HG02798 (cell line): ENCODE data around the gene EIPR1.
A peak's percentile ranks its signal among the peaks of the same experiment; 100 is the strongest.

Source experiments
- ATAC-seq: cut with Tn5 transposase; IDR thresholded peaks from one replicate; pipeline ENCODE4 v1.9.1; 2021; ENCODE audit warnings: mild to moderate bottlenecking; ENCODE audit not compliant: unreplicated experiment, poor library complexity

EIPR1 gene

DNA sequence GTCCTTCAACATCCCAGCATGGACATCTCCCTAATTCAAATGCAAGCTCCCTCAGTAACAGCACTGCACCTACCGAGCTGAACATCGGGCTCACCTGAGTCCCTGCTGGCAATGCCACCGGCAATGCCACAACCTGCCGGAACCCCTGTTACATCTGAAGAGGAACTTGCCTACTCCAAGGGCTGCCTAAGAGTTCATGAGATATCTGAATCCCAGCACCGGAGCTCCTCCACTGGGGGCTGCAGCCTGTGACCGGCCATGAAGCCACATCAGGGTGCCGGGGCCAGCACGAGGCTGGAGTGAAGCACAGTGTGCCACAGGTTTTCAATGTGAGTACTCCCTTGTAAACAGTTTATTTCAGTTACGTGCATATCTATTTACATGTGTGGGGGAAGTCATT lies 152.9 kb downstream of the EIPR1 start:
- no peak for ATAC-seq

DNA sequence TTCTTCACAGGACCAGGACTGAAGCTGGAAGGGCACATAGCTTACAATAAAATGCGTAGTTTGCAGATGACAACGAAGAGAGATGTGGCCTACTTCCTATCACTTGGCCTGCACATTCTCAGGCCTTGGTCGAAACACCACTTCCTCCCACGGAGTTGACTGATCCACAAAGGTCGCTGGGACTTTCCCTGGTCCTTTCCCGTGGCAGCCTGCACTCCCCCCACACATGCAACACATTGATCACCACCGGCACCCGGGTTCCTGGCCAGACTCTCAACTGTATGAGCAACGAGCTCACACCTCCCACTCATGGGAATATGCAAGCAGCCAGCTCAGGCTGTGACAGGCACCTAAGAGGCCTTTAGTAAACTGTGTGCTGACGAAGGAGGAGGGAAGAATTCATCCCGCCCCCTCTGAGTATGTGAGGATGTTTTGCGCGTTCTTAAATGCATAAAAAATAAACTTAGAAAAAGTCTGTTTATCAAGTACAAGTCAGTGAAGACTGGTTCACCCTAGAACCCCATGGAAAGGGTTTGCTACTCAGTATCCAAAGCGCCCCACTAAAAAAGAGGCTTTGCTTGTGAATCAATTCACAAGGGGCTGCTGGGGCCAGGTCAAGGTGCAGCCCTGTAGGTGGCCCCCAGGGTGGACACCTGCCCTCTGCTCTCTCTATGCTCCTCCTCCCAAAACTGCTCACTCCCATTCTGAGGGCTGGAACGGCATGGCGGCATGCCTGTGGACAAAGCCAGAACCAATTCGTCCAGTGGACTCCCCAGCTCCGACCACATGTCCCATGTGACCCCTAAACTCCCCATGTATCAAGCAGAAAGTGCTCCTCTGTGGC lies 154.3 kb downstream of the EIPR1 start:
- peak; percentile 94 for ATAC-seq

DNA sequence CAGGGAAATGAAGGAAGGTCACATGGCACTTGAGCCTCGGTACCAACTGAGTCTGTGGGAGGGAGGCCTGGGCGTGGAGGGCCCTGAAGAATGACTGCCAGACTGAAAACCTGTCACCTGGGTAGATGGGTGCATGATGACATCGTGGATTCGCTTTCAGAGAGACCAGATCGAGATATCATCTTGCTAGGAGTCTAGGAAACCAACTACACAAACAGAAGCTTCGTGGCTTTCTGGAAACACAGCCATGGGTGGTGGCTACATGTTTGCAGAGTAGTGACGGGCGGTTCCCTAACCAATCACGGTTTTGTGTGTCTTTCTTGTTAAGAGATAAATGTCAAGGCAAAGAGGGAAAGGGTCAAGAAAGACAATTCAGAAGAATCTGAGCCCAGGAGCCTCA lies 155.0 kb downstream of the EIPR1 start:
- ATAC-seq = peak; percentile 51

DNA sequence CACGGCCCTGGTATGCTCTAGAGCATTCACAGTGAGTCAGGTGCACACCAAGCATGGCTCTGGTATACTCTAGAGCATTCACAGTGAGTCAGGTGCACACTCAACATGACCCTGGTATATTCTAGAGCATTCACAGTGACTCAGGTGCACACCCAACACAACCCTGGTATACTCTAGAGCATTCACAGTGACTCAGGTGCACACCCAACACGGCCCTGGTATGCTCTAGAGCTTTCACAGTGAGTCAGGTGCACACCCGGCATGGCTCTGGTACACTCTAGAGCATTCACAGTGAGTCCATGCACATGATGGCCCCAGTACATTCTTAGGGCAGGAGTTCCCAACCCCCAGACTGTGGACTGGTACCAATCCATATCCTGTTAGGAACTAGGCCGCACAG lies 158.1 kb downstream of the EIPR1 start:
- no peak for ATAC-seq

DNA sequence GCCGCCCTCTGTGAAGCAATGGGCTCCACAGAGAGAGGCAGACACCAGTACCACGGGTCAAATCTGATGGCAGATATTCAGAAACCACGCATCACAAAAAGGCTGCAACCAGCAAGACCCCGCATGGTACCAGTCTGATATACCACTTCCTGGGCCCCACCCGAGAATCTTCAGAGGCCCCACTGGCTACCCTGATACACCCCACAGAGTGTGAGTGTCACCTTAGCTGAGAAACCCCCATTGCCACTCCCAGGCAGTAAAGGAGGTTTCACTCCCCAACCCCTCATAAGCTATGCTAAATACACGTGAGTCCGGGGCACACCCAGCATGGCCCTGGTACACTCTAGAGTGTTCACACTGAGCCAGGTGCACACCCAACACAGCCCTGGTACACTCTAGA lies 160.0 kb downstream of the EIPR1 start:
- no peak for ATAC-seq

DNA sequence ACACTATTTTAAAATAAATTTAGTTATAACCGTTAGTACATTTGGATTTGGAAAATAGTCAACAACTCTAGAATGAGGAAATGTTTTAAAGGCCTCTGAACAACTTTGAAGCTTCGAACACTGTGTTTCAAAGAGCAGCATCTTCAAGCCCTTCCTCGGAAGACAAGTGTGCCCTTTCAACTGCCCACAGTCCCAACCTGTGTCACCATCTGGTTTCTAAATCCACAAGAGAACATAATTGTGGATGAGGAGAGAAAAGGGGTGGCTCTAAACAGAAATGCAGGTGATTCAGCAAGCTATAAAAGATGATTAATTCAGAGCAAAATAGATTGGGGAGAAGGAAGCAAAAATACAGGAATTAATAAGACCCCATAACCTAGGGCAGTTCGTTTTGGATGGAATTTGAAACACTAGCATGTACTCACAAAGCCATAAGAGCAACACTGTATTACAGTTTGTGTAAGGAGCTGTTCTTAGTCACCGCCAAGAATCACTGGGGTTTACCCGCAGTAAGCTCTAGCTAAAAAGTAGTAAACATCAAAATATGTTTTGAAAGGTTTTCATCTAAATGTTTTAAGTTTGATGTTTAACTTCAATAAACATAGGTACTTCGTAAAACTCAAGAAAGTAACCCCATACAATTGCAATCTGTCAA lies 160.7 kb downstream of the EIPR1 start:
- ATAC-seq = no peak

DNA sequence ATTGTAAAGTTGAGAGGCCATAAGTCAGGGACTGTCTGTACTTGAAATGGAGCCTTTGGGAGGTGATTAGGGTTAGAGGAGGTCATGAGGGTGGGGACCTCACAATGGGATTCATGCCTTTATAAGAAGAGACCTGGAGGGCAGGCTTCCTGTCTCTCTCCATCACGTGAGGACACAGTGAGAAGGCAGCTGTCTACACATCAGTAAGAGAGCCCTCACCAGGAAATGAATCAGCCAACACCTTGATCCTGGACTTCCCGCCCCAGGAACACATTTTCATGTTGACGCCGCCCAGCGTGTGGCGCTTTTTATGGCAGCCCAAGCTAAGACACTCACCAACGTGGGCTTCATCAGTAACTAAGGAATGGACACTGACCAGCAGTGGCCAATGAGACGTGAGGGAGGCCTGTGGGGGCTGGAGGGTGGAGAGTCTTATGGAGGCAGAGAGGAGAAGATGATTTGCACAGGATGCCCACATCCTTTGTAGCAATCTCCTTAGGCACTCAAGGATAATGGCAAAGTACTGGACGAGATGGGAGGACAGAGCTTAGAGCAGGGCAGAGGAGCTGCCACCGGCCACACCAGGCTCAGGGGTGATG lies 162.7 kb downstream of the EIPR1 start:
- ATAC-seq = no peak

DNA sequence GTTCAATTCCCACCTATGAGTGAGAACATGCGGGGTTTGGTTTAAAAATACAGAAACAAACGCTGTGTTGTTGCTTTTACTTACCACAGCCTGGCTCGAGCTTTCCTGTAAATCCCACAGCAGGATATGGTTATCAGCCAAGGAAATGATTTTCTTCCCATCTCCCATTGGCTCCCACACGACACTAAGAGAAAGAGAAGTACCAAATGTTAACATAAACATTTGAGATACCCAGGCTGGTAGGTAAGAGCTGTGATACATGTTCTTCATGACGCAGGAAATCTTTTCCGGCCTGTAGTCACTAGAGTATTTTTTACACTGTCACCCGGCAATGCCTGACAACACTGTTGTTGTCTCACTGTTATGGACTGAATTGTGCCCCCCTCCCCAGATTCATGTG lies 163.6 kb downstream of the EIPR1 start:
- ATAC-seq = no peak

DNA sequence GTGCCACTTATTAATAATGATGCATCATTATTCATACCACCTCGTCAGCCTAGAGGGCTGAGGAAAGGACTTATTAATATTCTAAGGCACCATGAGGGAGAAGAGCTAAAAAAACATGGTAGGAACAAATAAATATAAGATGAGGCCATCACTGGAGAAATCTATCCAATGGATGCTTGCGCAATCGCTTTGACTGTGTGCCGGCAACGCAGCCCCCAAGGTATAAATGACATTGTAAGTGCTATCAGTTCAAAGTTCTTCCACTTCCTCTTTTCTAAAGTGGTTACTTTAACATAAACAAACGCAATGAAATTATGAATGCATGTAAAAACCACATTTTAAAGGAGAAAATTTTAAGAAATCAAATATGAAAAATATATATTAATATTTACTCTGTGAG lies 164.6 kb downstream of the EIPR1 start:
- ATAC-seq = no peak

DNA sequence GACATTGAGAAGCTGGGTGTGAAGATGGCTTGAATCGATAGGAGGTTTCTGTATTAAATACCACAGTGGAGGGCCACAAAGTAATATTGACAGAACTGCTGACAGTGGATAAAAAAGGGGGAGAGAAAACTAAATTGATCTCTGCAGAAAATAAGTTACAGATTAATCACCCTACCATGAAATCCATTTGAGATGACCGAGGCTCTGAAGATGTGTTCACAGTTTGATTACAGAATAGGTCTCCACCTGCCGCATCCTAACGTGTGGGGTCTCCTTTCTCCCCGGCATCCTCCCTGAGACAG lies 165.6 kb downstream of the EIPR1 start:
- ATAC-seq = no peak

DNA sequence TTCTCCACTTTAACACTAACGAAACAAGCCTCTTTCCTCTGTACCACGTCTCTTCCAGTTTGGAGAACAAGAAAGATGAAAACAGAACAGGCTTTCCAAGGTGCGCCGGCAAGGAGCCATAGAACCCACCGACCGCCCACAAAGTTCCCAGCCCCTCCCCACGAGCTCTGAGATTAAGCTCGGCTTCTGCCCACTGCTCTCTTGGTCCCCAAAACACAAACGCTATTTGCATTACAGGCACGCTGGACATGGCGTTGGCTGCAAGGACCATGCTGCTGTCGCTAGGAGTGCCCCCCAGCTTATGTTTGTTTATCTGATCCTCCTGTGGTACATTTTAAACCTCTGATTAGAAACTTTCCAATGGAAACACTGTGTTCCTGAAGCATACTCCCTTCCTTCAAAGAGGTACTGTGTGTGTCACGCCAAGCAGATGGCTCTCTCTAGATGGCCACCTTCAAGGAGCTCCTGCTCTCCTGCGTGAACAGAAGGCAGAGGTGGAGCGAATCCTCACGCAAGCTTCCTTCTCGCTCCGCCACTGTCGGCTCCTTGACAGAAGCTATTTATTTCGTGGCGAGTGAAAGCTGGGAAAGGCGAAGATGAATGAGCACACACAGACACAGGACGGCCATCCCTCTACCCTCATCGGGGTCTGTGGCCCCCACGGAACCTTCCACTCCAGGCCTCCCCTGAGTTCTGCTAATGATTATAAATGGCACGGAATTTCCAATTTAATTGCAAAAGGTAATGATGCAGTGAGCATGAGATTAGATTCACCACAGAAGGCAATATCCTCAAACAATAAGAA lies 166.2 kb downstream of the EIPR1 start:
- no peak for ATAC-seq

DNA sequence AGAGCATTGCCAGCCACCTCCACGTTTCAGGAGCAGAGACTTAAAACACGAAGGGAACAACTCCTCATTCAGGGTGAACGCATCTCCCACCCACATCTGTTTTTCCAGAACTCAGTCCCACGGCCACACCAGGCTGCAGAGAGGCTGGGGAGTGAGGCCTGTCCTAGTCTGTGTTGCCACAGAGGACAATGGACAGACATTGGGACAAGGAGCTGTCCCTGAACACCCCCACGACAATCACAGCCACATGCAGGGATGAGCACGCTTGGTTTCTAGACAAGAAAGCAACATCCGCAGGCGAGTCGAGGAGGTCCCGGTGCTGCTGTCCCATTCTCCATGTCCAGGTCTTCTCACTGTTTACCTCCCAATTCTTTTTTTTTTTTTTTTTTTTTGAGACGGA lies 167.4 kb downstream of the EIPR1 start:
- ATAC-seq = no peak

DNA sequence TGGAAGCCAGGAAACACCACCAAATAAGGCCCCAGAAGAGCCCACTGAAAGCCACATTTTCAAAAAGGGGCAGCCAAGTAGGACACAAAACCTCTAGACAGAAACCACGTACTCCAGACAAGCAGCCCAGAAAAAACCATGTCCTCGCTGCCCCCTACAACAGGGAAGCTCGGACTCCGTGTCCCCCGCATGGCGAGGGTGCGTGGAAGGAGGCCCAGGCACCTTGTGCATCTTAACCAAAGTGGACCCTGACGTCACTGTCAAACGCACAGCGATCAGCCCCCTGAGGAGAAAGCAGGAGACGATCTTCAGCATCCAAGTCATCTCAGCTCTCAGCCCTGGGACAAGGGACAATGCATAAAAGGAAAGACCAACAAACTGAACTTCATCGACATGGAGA lies 168.4 kb downstream of the EIPR1 start:
- no peak for ATAC-seq

DNA sequence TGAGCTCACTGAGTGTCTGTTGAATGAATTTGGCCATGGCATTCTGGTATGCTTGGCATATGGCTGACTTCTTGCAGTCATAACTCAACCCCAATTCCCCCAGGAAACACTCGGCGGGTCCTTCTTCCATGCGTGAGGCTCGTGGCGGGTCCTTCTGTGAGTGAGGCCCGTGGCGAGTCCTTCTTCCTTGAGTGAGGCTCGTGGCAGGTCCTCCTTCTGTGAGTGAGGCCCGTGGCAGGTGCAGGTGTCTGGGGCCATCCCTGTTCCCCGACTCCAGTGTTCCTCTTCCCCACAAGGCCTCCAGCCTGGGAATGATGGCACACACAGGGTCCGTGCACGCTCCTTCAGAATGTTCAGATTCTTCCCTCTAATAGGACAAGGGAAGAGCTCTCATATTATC lies 169.0 kb downstream of the EIPR1 start:
- ATAC-seq = no peak

DNA sequence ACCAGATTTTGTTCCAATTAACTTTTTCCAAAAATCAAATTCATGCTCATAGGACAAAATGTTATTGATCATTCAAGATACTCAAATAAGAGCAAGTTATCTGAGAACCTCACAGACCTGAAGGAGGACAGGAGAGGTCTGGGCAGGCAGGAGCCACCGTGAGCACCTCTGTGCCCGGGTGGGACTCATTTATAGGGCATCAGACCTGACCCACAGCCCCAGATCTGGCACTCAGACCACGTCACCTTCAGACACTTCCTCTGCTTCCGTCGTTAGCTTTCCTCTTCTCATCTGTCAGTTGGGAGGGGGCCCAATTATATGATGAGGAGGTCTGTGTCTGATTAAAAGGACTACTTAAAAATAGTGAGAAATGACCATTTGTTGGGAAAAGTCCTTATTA lies 169.4 kb downstream of the EIPR1 start:
- no peak for ATAC-seq

DNA sequence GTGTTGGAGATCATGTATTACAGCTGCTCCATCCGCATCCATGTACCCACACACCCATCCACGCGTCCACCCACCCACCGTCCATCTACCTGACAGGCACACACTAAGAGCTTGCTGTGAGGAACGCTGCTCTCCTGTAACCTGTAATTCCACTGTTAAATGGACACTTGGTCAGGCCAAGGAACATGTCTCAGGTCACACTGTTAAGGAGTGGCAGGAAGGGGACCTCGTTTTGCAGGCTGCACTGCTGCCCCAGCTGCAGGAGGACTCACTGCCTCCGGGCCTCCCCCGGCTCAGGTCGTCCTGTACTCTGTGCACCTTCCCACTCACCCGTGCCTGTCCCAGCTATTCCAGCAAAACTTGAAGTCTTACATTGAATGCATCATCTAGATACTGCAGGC lies 170.5 kb downstream of the EIPR1 start:
- ATAC-seq = no peak

DNA sequence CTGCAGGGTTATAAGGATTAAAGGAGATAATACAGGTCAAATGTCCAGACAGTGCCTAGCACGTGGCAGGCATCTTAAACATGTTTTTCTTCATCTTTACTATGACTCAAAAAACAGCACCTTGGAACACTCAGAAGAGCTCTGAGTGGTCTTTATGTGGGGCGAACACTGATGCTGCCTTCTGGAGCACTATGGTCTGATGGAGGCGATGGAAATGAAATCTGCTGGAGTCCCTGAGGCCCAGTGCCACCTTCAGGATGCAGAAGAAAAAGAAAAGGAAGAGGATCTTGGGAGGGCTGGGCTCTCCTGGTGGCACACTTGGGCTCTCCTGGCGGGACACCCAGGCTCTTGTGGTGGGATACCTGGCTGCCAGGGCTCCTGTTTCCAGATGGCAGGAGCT lies 171.8 kb downstream of the EIPR1 start:
- ATAC-seq = no peak

DNA sequence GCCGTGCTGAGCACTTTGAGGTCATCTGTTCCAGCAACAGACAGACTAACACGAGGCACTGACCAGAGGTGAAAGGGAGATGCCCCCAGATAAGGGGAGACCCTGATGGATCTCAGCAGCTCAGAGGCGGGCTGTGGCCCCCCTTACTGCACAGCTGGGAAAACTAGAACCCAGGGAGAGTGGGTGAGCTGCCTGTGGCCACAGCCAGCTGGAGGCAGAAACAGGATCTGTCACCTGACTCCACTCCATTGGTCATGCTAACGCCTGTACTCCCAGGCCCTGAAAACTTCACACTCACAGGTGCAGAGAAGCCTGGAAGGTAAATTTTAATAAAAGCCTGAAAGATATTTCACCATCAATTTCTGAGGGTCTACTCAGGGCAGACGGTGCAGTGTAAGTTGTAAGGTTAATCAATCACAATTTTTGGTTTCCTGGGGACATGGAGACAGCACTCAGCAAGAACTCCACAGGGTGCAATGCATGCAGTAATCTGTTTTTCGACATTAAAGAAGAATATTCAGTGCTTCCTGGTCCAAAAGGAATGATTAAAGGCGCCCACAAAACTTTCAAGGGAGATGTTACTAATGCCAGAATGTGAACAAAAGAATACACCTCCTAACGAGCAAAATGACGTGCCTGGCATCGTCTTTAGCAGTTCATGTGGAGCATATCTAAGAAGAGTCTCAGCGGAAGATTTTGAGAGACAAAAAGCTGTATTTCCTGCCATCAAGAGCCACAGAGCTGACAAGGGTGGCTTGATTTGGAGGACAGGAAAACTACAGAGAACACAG lies 173.4 kb downstream of the EIPR1 start:
- ATAC-seq = no peak

DNA sequence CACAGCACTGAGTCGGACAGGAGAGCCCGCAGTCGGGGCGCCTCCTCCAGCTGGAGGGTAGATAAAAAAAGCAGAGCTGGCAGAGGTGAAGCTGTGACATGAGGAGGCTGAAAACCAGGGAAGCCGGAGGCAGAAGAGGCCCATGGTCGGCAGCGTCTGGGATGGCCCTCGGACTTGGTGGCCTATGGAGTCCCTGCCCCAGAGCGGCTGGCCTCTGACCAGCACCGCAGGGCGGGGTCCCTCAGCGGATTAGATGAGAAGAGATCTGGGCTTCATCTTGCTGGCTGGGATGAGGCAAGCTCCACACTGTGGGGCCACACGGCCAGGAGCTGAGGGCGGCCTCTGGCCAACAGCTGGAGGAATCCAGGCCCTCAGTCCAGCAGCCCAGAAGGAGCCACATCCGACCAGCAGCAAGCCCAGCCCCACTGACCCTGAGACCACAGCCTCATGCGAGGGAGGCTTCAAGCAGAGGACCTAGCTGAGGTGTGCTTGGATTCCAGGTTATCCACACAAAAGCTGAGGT lies 174.1 kb downstream of the EIPR1 start:
- no peak for ATAC-seq

DNA sequence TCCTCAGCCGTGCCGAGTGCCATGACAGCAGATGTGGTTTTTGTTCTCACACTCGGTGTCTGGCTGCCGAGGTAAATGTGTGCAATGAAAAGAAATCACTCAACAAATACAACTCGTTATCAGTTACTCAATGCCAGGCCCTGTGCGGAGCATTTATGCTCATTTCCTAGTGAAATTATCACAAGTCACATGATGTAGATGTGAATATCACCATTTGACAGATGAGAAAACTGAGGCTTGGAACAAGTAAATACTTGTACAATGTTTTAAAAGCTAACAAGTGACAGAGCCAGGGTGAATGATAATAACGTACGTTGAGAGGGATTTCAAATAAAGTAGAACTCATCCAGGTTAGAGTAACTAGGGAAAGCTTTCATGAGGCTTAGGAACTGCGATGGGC lies 174.7 kb downstream of the EIPR1 start:
- no peak for ATAC-seq
